ENCODE results near the gene SLX9.

DNA sequence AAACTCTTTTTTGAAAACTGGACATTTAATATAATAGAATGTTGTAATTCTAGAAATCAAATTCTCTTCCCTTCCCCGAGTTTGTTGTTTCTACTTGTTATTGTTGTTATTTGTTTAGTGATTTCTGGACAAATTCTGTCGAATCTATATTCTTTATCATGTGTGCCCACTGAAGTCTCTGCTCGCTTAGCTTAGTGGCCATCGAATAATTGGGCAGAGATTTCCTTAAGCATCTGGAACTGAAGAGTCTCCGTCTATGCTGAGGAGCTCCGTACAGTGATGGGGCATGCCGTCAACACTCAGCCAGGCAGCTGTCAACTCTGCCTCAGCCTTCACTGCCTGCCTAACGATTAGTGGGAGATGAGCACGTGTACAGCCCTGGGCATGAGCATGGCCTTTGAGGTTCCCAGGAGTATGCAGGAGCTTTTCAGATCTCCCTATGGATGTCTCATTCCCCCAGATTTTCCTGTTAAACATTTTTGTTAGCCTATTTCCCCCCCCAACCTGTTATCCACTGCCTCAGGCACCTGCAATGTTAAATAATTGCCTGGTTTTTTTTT, 66.8 kb downstream of the SLX9 start:
- TF ChIP-seq, protein P1, sequence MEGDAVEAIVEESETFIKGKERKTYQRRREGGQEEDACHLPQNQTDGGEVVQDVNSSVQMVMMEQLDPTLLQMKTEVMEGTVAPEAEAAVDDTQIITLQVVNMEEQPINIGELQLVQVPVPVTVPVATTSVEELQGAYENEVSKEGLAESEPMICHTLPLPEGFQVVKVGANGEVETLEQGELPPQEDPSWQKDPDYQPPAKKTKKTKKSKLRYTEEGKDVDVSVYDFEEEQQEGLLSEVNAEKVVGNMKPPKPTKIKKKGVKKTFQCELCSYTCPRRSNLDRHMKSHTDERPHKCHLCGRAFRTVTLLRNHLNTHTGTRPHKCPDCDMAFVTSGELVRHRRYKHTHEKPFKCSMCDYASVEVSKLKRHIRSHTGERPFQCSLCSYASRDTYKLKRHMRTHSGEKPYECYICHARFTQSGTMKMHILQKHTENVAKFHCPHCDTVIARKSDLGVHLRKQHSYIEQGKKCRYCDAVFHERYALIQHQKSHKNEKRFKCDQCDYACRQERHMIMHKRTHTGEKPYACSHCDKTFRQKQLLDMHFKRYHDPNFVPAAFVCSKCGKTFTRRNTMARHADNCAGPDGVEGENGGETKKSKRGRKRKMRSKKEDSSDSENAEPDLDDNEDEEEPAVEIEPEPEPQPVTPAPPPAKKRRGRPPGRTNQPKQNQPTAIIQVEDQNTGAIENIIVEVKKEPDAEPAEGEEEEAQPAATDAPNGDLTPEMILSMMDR (conservative IDR thresholded peaks at IDR 0.05 in 1 of 2, IDR thresholded peaks at IDR 0.05 in 1 of 2; ENCODE audit: extremely low read depth in 1 of 2, insufficient read depth in 1 of 2, low read depth in 1 of 2, low read length in 2 of 2): no peak
- no peak for TF ChIP-seq EZH2 (IDR thresholded peaks at IDR 0.05; ENCODE audit: borderline replicate concordance, low read length)
